ENCODE measurements around the gene ID2. TPM values are rescaled to one million over a fixed set of nuclear protein-coding genes. Genes with fewer than 3 reads are reported as not detected.

ID2 gene
- total and polyA plus RNA-seq, 10 of the 15 experiments (the other 5 are each of a cell fraction or from before 2014, with no cell fraction given) = 39.0 to 613 (median 73.6) TPM

- SMC1A ChIA-PET (ENCODE audit: uncharacterized antibody, unreplicated experiment) = no interaction called here
- 52% methylated on average over 5 of the region's 5 CpGs for WGBS (ENCODE audit: insufficient coverage, insufficient replicate concordance, low lambda C conversion rate, missing lambda C conversion rate)
- Histone ChIP-seq H3K4me3 (no peak overlapping the region), H2AFZ (ENCODE audit: control insufficient read depth, low read depth, low read length) (no peak overlapping the region), H3K36me3 (ENCODE audit: control insufficient read depth in 2 of 2, insufficient read depth in 2 of 2, low read length in 1 of 2) (no peaks in the 10 kb centered on the region), H3K4me1 (ENCODE audit: control insufficient read depth, insufficient read depth, low read length) (no peaks in the 10 kb centered on the region; the same call in 1 of the 2 replicates), H3K9ac (ENCODE audit: control insufficient read depth, insufficient read depth, low read length) (no peak overlapping the region), H3K4me2 (ENCODE audit: control insufficient read depth, insufficient read depth) (no peak overlapping the region), H3K27me3 (replicated peaks in 1 of 2; ENCODE audit: control insufficient read depth in 2 of 2, insufficient read depth in 2 of 2, low read length in 1 of 2) (no peaks in the 10 kb centered on the region), H3K9me3 (replicated peaks; ENCODE audit: control insufficient read depth, insufficient read depth, low read length) (no peaks in the 10 kb centered on the region), H3K79me2 (ENCODE audit: control insufficient read depth, insufficient read depth, low read length) (no peaks in the 10 kb centered on the region), H4K20me1 (ENCODE audit: control insufficient read depth, insufficient read depth) (no peaks in the 10 kb centered on the region), H3K27ac (ENCODE audit: control insufficient read depth, insufficient read depth) (no peak overlapping the region)
- in situ Hi-C loops (cut with MboI) = no loop called here
- no TSS peak for BruUV-seq (replicated peaks)
- POLR2A ChIA-PET = no interaction called here
- intact Hi-C loops (cut with micrococcal nuclease; ENCODE audit: unreplicated experiment) = no loop called here
- no peak for DNase-seq (ENCODE audit: low read depth, low spot score)
- CTCF ChIA-PET = no interaction called here
- TF ChIP-seq FOS (IDR thresholded peaks at IDR 0.05; ENCODE audit: borderline replicate concordance, extremely low read depth, insufficient read length) (no peak), USF1 (IDR thresholded peaks at IDR 0.05; ENCODE audit: borderline replicate concordance, extremely low read length, insufficient read depth, low read depth, low read length) (no peak), ZNF592 (IDR thresholded peaks at IDR 0.05) (no peak), RCOR1 (conservative IDR thresholded peaks at IDR 0.05; ENCODE audit: low read depth, low read length) (no peak), KAT2A (conservative IDR thresholded peaks at IDR 0.05; ENCODE audit: control insufficient read depth, low read depth, low read length) (no peak), MYC (IDR thresholded peaks at IDR 0.05; ENCODE audit: insufficient read depth, insufficient read length, insufficient replicate concordance, low read length, severe bottlenecking) (no peak)
- RAD21 ChIA-PET (ENCODE audit: unreplicated experiment) = no interaction called here
- FAIRE-seq = no peak
- ATAC-seq = no peak
Observed at GRCh38 chr2:8697190-8697589, 15.3 kb downstream of the ID2 start.

Data from GM12878 (cell line).